Breast epithelium (tissue), 3 donors: Measurements from ENCODE around the gene PTPN18.

ENCODE experiments used
- CTCF ChIP-seq, 3 donors: fragments of 450-650 bp; IDR thresholded peaks; one replicate each; pipeline ENCODE4 v1.5.1; 2016 to 2017; ENCODE audit warnings: antibody characterized with exemption in 3 of 3, mild to moderate bottlenecking in 3 of 3, moderate library complexity in 3 of 3
- POLR2AphosphoS5 ChIP-seq, 3 donors: sonication (generic); formaldehyde crosslinking; IDR thresholded peaks; one replicate each; pipeline ENCODE4 v1.6.1; 2017; ENCODE audit warnings: antibody characterized with exemption in 3 of 3

- TF ChIP-seq CTCF (IDR thresholded peaks at IDR 0.05) (no peak), POLR2AphosphoS5 (IDR thresholded peaks at IDR 0.05) (no peak)
Measured at GRCh38 chr2:130337735-130338325, 18.0 kb upstream of the PTPN18 start.
